ENCODE measurements around the gene WEE2.

The WEE2 gene

GRCh38 chr7:141704741-141705140 is 3.4 kb upstream of the WEE2 start:
- Histone ChIP-seq H3F3A (ENCODE audit: insufficient read depth, low read length) (no peaks in the 10 kb centered on the region), H3K4me3 (ENCODE audit: low read depth, low read length, poor library complexity, severe bottlenecking) (no peak overlapping the region), H2AFZ (ENCODE audit: low read length) (no peak overlapping the region), H3K79me2 (ENCODE audit: insufficient read depth, low read length) (no peaks in the 10 kb centered on the region), H3K27me3 (ENCODE audit: insufficient read depth, low read length) (peaks cover 5% of the 10 kb centered on the region; the same call in 1 of the 2 replicates), H3K9me3 (ENCODE audit: low read length) (no peaks in the 10 kb centered on the region), H4K20me1 (ENCODE audit: insufficient read depth, low read length) (no peaks in the 10 kb centered on the region), H3K9me2 (ENCODE audit: low read depth, low read length) (no peaks in the 10 kb centered on the region), H3K27ac (ENCODE audit: low read depth, low read length, poor library complexity, severe bottlenecking) (no peak overlapping the region), H3K4me2 (ENCODE audit: low read length) (no peak overlapping the region), H3K9ac (ENCODE audit: low read length) (no peak overlapping the region), H3K36me3 (ENCODE audit: insufficient read depth, low read length) (no peaks in the 10 kb centered on the region), H3K4me1 (ENCODE audit: insufficient read depth, low read length, severe bottlenecking) (peaks cover 13% of the 10 kb centered on the region)
- TF ChIP-seq CTCF (IDR thresholded peaks at IDR 0.05; ENCODE audit: low read length) (no peak), EZH2 (IDR thresholded peaks at IDR 0.05; ENCODE audit: borderline replicate concordance, low read length) (no peak)

GRCh38 chr7:141706239-141707064 is 1.7 kb upstream of the WEE2 start:
- Histone ChIP-seq H3K27me3 (ENCODE audit: insufficient read depth, low read length) (peaks cover 5% of the 10 kb centered on the region; the same call in 1 of the 2 replicates), H3K36me3 (ENCODE audit: insufficient read depth, low read length) (no peaks in the 10 kb centered on the region), H3F3A (ENCODE audit: insufficient read depth, low read length) (no peaks in the 10 kb centered on the region), H2AFZ (ENCODE audit: low read length) (no peak overlapping the region), H3K4me1 (ENCODE audit: insufficient read depth, low read length, severe bottlenecking) (peaks cover 7% of the 10 kb centered on the region), H3K4me2 (ENCODE audit: low read length) (no peak overlapping the region), H3K9ac (ENCODE audit: low read length) (no peak overlapping the region), H3K27ac (ENCODE audit: low read depth, low read length, poor library complexity, severe bottlenecking) (no peak overlapping the region), H3K9me3 (ENCODE audit: low read length) (no peaks in the 10 kb centered on the region), H4K20me1 (ENCODE audit: insufficient read depth, low read length) (no peaks in the 10 kb centered on the region), H3K79me2 (ENCODE audit: insufficient read depth, low read length) (no peaks in the 10 kb centered on the region), H3K9me2 (ENCODE audit: low read depth, low read length) (no peaks in the 10 kb centered on the region), H3K4me3 (ENCODE audit: low read depth, low read length, poor library complexity, severe bottlenecking) (no peak overlapping the region)
- no peak for TF ChIP-seq EZH2 (IDR thresholded peaks at IDR 0.05; ENCODE audit: borderline replicate concordance, low read length)
- no peak for TF ChIP-seq CTCF (IDR thresholded peaks at IDR 0.05; ENCODE audit: low read length)

- H2AFZ ChIP-seq (ENCODE audit: low read length), result no peak overlapping the region
- H3F3A ChIP-seq (ENCODE audit: insufficient read depth, low read length), result no peaks in the 10 kb centered on the region
- TF ChIP-seq CTCF (IDR thresholded peaks at IDR 0.05; ENCODE audit: low read length) (no peak), EZH2 (IDR thresholded peaks at IDR 0.05; ENCODE audit: borderline replicate concordance, low read length) (no peak)
- H3K36me3 ChIP-seq (ENCODE audit: insufficient read depth, low read length), result no peaks in the 10 kb centered on the region
- H3K27ac ChIP-seq (ENCODE audit: low read depth, low read length, poor library complexity, severe bottlenecking), result no peak overlapping the region
- H3K4me3 ChIP-seq (ENCODE audit: low read depth, low read length, poor library complexity, severe bottlenecking), result no peak overlapping the region
- no peaks in the 10 kb centered on the region for H4K20me1 ChIP-seq (ENCODE audit: insufficient read depth, low read length)
- no peaks in the 10 kb centered on the region for H3K79me2 ChIP-seq (ENCODE audit: insufficient read depth, low read length)
- H3K4me1 ChIP-seq (ENCODE audit: insufficient read depth, low read length, severe bottlenecking), result no peaks in the 10 kb centered on the region
- no peak overlapping the region for H3K9ac ChIP-seq (ENCODE audit: low read length)
- H3K9me3 ChIP-seq (ENCODE audit: low read length), result no peaks in the 10 kb centered on the region
- no peaks in the 10 kb centered on the region for H3K9me2 ChIP-seq (ENCODE audit: low read depth, low read length)
- H3K27me3 ChIP-seq (ENCODE audit: insufficient read depth, low read length), result peaks cover 5% of the 10 kb centered on the region; the same call in 1 of the 2 replicates
- H3K4me2 ChIP-seq (ENCODE audit: low read length), result no peak overlapping the region
Measured at GRCh38 chr7:141709318-141709717, 1.2 kb downstream of the WEE2 start.

Measured in OCI-LY1 (cell line).